Gastrocnemius medialis (tissue), 4 donors: ENCODE measurements around the gene PHRF1. TPM values are rescaled to one million over a fixed set of nuclear protein-coding genes. Genes with fewer than 3 reads are reported as not detected.
"Not testable (repeated sequence)": the region's sequence is repeated elsewhere in the genome, so short reads cannot be mapped to it uniquely, and the experiment has no call there.

Experiments
- ATAC-seq, 2 donors: fragments of 150-250 bp; one replicate each; pipeline ENCODE4 v1.9.1; 2016
- DNase-seq, 2 donors: peaks; one replicate each; pipeline ENCODE4 v3.0.0-alpha.2; 2019
- H3K27ac ChIP-seq, 4 donors: fragments of 200-600 bp; sonication (generic); 1 replicate in 1 of 4; 2 replicates in 3 of 4; pipeline ENCODE4 v1.5.1; 2016 to 2018; ENCODE audit warnings: mild to moderate bottlenecking in 2 of 4, moderate library complexity in 1 of 4
- H3K27me3 ChIP-seq, 3 donors: fragments of 200-600 bp; sonication (generic) in 2 of 3; 1 replicate in 1 of 3; 2 replicates in 2 of 3; pipeline versions ENCODE4 v1.5.1 to v1.6.0; 2016 to 2019; ENCODE audit warnings: mild to moderate bottlenecking in 1 of 3, moderate library complexity in 1 of 3
- H3K36me3 ChIP-seq, 2 donors: fragments of 200-600 bp; sonication (generic) in 1 of 2; one replicate each; pipeline ENCODE4 v1.5.1; 2017 to 2018
- H3K4me1 ChIP-seq, 2 donors: fragments of 200-600 bp; sonication (generic) in 1 of 2; one replicate each; pipeline ENCODE4 v1.5.1; 2016 to 2017; ENCODE audit warnings: mild to moderate bottlenecking in 2 of 2
- H3K4me3 ChIP-seq, 4 donors: fragments of 200-600 bp; sonication (generic) in 3 of 4; 1 replicate in 1 of 4; 2 replicates in 3 of 4; pipeline ENCODE4 v1.5.1; 2016 to 2019; ENCODE audit warnings: mild to moderate bottlenecking in 2 of 4
- H3K9me3 ChIP-seq, 3 donors: fragments of 200-600 bp; sonication (generic) in 2 of 3; 1 replicate in 1 of 3; 2 replicates in 2 of 3; pipeline ENCODE4 v1.5.1; 2016 to 2019
- POLR2A ChIP-seq, 2 donors: fragments of 450-650 bp; IDR thresholded peaks; one replicate each; pipeline ENCODE4 v1.6.1; 2017; ENCODE audit warnings: antibody characterized with exemption in 2 of 2, mild to moderate bottlenecking in 2 of 2, moderate library complexity in 2 of 2
- in situ Hi-C, 4 donors: fragments of 200-750 bp; cut with MboI; loops; one replicate each; pipeline versions ENCODE4 v1.15.0 to v1.8.0; 2017; ENCODE audit warnings: low sequenced_read_pairs in 4 of 4
- intact Hi-C: fragments of 100-400 bp; cut with DNase I; formaldehyde crosslinking; loops from one replicate; pipeline ENCODE4 v1.15.1; 2023; ENCODE audit warnings: low total_unique reads
- total RNA-seq, 4 donors: library from RNA; depleted of rRNA; stranded (reverse); fragments of >200 nt; gene quantifications; one replicate each; pipeline versions ENCODE4 v1.1.0 to v1.2.3, GENCODE V29; 2016
- TF ChIP-seq, protein P1 (sequence below), 5 experiments: fragments of 450-650 bp in 3 of 5; fragments of 200-600 bp in 2 of 5; sonication (generic) in 2 of 5; IDR thresholded peaks in 4 of 5; conservative IDR thresholded peaks in 1 of 5; 1 replicate in 4 of 5; 2 replicates in 1 of 5; pipeline ENCODE4 v1.5.1; 2016 to 2019; ENCODE audit warnings: antibody characterized with exemption in 5 of 5, mild to moderate bottlenecking in 3 of 5, moderate library complexity in 3 of 5

The PHRF1 gene
- total RNA-seq, 4 donors from 2014 or later: 9.2 to 22.6 (median 20.8) TPM

DNA sequence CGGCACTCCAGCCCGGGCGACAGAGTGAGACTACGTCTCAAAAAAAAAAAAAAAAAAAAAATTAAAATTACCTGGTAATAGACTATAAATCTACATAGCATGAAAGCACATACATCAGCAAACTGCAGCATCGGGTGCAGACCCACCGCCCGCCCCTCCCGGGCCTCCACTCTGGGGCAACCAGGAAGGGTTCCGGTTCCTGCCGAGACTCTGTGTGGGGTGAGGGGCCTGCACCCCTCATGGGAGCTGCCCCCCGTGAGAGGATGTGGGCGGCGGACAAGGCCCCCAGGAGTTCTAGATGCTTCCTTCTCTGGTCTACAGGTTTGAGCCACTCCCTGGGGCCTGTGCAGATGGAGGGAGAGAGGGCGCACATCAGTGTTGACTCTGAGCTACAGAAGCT lies 69.9 kb downstream of the PHRF1 start:
- Histone ChIP-seq H3K4me3 (no peak overlapping the region), H3K9me3 (no peaks in the 10 kb centered on the region), H3K36me3 (no peaks in the 10 kb centered on the region), H3K4me1 (no peaks in the 10 kb centered on the region), H3K27me3 (no peaks in the 10 kb centered on the region), H3K27ac (no peak overlapping the region)
- in situ Hi-C loops (no loop called here), intact Hi-C loops (no loop called here)
- DNase-seq (no peak), ATAC-seq (no peak)
- no peak for TF ChIP-seq POLR2A (IDR thresholded peaks at IDR 0.05)
- TF ChIP-seq, protein P1, sequence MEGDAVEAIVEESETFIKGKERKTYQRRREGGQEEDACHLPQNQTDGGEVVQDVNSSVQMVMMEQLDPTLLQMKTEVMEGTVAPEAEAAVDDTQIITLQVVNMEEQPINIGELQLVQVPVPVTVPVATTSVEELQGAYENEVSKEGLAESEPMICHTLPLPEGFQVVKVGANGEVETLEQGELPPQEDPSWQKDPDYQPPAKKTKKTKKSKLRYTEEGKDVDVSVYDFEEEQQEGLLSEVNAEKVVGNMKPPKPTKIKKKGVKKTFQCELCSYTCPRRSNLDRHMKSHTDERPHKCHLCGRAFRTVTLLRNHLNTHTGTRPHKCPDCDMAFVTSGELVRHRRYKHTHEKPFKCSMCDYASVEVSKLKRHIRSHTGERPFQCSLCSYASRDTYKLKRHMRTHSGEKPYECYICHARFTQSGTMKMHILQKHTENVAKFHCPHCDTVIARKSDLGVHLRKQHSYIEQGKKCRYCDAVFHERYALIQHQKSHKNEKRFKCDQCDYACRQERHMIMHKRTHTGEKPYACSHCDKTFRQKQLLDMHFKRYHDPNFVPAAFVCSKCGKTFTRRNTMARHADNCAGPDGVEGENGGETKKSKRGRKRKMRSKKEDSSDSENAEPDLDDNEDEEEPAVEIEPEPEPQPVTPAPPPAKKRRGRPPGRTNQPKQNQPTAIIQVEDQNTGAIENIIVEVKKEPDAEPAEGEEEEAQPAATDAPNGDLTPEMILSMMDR (IDR thresholded peaks at IDR 0.05 in 4 of 5, conservative IDR thresholded peaks at IDR 0.05 in 1 of 5): no peak

DNA sequence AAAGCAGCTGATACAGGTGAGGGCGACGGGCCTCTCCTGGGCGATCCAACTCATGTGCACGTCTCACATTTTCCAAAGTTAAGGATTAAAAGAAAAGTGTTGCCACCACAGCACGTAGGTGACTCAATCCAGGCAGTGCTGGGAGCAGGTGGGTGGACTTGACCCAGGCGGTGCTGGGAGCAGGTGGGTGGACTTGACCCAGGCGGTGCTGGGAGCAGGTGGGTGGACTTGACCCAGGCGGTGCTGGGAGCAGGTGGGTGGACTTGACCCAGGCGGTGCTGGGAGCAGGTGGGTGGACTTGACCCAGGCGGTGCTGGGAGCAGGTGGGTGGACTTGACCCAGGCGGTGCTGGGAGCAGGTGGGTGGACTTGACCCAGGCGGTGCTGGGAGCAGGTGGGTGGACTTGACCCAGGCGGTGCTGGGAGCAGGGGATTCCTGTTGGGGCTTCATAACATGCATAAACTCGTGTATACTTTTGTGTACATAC lies 71.4 kb downstream of the PHRF1 start:
- ATAC-seq, H3K36me3 ChIP-seq, H3K9me3 ChIP-seq, H3K27ac ChIP-seq, in situ Hi-C loops, H3K4me3 ChIP-seq, intact Hi-C loops, DNase-seq, H3K4me1 ChIP-seq, H3K27me3 ChIP-seq: not testable (repeated sequence)

DNA sequence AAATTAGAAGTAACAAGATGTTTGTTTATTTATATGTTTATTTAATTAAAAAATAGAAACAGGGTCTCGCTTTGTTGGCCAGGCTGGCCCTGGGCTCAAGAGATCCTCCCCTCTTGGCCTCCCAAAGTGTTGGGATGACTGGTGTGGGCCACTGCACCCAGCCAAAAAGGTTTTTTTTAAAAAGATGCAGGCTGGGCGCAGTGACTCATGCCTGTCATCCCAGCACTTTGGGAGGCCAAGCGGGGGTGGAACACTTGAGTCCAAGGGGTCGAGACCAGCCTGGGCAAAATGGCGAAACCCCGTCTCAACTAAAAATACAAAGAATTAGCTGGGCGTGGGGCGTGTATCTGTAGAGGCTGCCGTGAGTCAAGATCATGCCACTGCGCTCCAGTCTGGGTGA lies 74.2 kb downstream of the PHRF1 start:
- TF ChIP-seq, protein P1 (IDR thresholded peaks at IDR 0.05 in 4 of 5, conservative IDR thresholded peaks at IDR 0.05 in 1 of 5): no peak
- no peak for TF ChIP-seq POLR2A (IDR thresholded peaks at IDR 0.05)
- no peak overlapping the region for H3K4me3 ChIP-seq
- H3K27ac ChIP-seq: no peak overlapping the region
- no peak for DNase-seq
- ATAC-seq: no peak
- H3K27me3 ChIP-seq: no peaks in the 10 kb centered on the region
- H3K9me3 ChIP-seq: no peaks in the 10 kb centered on the region
- H3K36me3 ChIP-seq: no peaks in the 10 kb centered on the region
- H3K4me1 ChIP-seq: no peaks in the 10 kb centered on the region
- intact Hi-C loops (no loop called here), in situ Hi-C loops (no loop called here)

DNA sequence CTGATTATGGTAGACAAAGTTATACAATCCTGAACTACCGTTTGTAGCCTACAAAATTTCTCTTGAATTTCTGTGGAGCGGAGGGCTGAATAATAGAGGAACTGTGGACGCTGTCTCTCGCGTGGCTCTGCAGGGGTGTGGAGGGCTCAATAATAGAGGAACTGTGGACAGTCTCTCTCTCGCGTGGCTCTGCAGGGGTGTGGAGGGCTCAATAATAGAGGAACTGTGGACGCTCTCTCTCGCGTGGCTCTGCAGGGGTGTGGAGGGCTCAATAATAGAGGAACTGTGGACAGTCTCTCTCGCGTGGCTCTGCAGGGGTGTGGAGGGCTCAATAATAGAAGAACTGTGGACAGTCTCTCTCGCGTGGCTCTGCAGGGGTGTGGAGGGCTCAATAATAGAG lies 76.9 kb downstream of the PHRF1 start:
- H3K9me3 ChIP-seq, ATAC-seq, H3K4me3 ChIP-seq, H3K4me1 ChIP-seq, in situ Hi-C loops, H3K27me3 ChIP-seq, H3K27ac ChIP-seq, intact Hi-C loops, DNase-seq, H3K36me3 ChIP-seq: not testable (repeated sequence)

DNA sequence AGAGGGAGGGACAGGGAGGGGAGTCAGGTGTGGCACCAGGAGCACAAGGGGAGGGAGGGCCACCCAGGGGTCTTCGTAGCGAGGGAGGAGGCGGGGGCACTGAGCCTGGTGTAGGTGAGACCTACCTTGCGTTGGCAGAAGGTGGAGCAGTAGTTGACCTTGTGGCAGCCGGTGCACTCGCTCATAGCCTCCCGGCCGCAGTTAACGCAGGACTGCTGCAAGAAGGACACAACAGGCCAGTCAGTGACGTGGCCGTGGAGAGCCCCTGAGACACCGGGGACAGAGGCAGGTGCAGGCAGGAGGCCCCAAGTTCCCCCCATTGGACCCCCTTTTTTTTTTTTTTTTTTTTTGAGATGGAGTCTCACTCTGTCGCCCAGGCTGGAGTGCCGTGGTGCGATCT lies 77.6 kb downstream of the PHRF1 start:
- Histone ChIP-seq H3K9me3 (no peaks in the 10 kb centered on the region), H3K27ac (no peak overlapping the region), H3K36me3 (no peaks in the 10 kb centered on the region), H3K4me3 (no peak overlapping the region), H3K27me3 (no peaks in the 10 kb centered on the region), H3K4me1 (no peaks in the 10 kb centered on the region)
- intact Hi-C loops (no loop called here), in situ Hi-C loops (no loop called here)
- ATAC-seq (no peak), DNase-seq (no peak)
- TF ChIP-seq POLR2A (IDR thresholded peaks at IDR 0.05): no peak
- TF ChIP-seq, protein P1 (IDR thresholded peaks at IDR 0.05 in 4 of 5, conservative IDR thresholded peaks at IDR 0.05 in 1 of 5): no peak

DNA sequence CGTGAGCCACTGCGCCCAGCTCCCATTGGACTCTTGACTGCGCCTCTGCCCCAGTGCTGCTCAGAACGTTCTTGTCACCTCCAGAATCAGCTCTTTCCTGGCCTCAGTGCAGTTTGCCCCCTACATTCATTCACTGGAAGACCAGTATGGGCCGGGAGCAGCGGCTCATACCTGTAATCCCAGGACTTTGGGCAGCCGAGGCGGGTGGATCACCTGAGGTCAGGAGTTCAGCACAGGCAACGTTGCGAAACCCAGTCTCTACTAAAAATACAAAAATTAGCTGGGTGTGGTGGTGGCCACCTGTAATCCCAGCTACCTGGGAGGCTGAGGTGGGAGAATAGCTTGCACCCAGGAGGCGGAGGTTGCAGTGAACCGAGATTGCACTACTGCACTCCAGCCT lies 78.2 kb downstream of the PHRF1 start:
- H3K36me3 ChIP-seq, H3K27ac ChIP-seq, in situ Hi-C loops, intact Hi-C loops, H3K4me3 ChIP-seq, DNase-seq, H3K27me3 ChIP-seq, H3K9me3 ChIP-seq, H3K4me1 ChIP-seq: not testable (repeated sequence)
- ATAC-seq: peak in 1 of 2 donors; percentile 11
